Measurements from ENCODE around the gene TBC1D22B.

DNA sequence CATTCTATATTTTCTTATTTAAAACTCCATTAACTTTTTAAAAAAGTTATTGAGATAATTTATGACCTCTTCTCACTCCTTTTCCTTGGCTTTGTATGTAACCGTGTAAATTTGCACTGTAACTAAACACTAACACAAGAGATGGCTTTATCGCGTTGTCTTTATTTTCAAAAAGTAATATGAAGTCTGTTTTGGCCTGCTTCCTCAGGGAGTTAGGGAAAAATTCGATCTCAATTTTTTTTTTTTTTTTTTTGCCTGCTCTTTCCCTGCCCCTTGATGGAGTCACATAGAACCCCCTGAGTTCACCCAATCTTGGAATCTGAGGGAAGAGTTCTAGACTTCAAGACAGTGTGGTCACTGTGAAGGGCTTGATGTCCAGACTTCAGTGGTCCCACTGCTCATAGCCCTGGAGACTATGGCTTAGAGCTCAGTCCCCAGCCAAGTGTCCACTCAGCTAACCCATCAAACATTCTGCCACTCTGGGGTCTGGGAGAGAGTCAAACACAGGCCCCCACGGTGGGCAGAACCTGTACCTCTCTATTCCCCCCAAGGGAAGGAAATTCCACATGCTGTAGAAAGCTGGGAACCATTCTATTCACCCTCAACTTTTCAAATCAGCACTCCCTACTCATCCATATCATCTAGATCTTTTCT lies 15.7 kb upstream of the TBC1D22B start:
- TF ChIP-seq, protein P1, sequence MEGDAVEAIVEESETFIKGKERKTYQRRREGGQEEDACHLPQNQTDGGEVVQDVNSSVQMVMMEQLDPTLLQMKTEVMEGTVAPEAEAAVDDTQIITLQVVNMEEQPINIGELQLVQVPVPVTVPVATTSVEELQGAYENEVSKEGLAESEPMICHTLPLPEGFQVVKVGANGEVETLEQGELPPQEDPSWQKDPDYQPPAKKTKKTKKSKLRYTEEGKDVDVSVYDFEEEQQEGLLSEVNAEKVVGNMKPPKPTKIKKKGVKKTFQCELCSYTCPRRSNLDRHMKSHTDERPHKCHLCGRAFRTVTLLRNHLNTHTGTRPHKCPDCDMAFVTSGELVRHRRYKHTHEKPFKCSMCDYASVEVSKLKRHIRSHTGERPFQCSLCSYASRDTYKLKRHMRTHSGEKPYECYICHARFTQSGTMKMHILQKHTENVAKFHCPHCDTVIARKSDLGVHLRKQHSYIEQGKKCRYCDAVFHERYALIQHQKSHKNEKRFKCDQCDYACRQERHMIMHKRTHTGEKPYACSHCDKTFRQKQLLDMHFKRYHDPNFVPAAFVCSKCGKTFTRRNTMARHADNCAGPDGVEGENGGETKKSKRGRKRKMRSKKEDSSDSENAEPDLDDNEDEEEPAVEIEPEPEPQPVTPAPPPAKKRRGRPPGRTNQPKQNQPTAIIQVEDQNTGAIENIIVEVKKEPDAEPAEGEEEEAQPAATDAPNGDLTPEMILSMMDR (IDR thresholded peaks at IDR 0.05): no peak
- no peak for TF ChIP-seq POLR2A (IDR thresholded peaks at IDR 0.05)
